H1 (cell line): ENCODE measurements around the gene SRRT. TPM values are rescaled to one million over a fixed set of nuclear protein-coding genes. Genes with fewer than 3 reads are reported as not detected.
A peak's percentile ranks its signal among the peaks of the same experiment; 100 is the strongest.

Experiments used
- CTCF ChIA-PET: fragments of 300-600 bp; sonication (Branson Sonifier 250); formaldehyde crosslinking; loops from one replicate; lab custom pipeline; 2021; ENCODE audit not compliant: partially characterized antibody; lab: Charles Lee
- POLR2A ChIA-PET: fragments of 300-600 bp; sonication (Branson Sonifier 250); formaldehyde crosslinking; loops from one replicate; lab custom pipeline; 2021; ENCODE audit warnings: inconsistent platforms; ENCODE audit not compliant: partially characterized antibody; lab: Charles Lee
- DNase-seq, 2 experiments: peaks; one replicate each; pipeline versions ENCODE4 v3.0.0 to v3.0.0-alpha.2; 2010 to 2022; ENCODE audit warnings: low spot score in 2 of 2, low read depth in 1 of 2, mixed read lengths in 1 of 2
- FAIRE-seq: peaks from 2 replicates; lab custom pipeline; 2011; peaks lifted over from hg19 to GRCh38; lab: Jason Lieb, UNC
- H2AFZ ChIP-seq: 2 replicates; pipeline ENCODE4 v1.8.1; 2012; ENCODE audit warnings: low read length, inconsistent platforms
- H2AK5ac ChIP-seq: 2 replicates; pipeline ENCODE4 v1.6.1; 2013; ENCODE audit warnings: low read depth, low read length
- H2BK120ac ChIP-seq: replicated peaks from 2 replicates; pipeline ENCODE3; 2013; ENCODE audit warnings: low read depth, low read length, inconsistent platforms
- H2BK12ac ChIP-seq: 2 replicates; pipeline ENCODE4 v1.6.1; 2013; ENCODE audit warnings: low read depth, low read length
- H2BK15ac ChIP-seq: 2 replicates; pipeline ENCODE4 v1.6.1; 2013; ENCODE audit warnings: low read length
- H2BK20ac ChIP-seq: 2 replicates; pipeline ENCODE4 v1.6.1; 2013; ENCODE audit warnings: low read length
- H2BK5ac ChIP-seq: 2 replicates; pipeline ENCODE4 v1.6.1; 2013; ENCODE audit warnings: low read depth, low read length
- H3K14ac ChIP-seq: 2 replicates; pipeline ENCODE4 v1.6.1; 2013; ENCODE audit warnings: inconsistent platforms; ENCODE audit not compliant: insufficient read length
- H3K18ac ChIP-seq: 2 replicates; pipeline ENCODE4 v1.6.1; 2013; ENCODE audit warnings: low read length; ENCODE audit errors: extremely low read depth
- H3K23ac ChIP-seq: 2 replicates; pipeline ENCODE4 v1.6.1; 2013; ENCODE audit warnings: inconsistent platforms; ENCODE audit not compliant: insufficient read length
- H3K23me2 ChIP-seq: 2 replicates; pipeline ENCODE4 v1.6.1; 2013; ENCODE audit warnings: low read depth, low read length
- H3K27ac ChIP-seq: 2 replicates; pipeline ENCODE4 v1.6.1; 2011; ENCODE audit warnings: low read depth, low read length, inconsistent platforms
- H3K27me3 ChIP-seq, 4 experiments: replicated peaks in 1 of 4; 1 replicate in 1 of 4; 2 replicates in 3 of 4; pipeline versions ENCODE4 v1.6.1 to v1.8.1; 2011 to 2013; ENCODE audit warnings: low read length in 3 of 4, mild to moderate bottlenecking in 3 of 4, inconsistent platforms in 2 of 4, mixed read lengths in 2 of 4, moderate library complexity in 1 of 4; ENCODE audit not compliant: control insufficient read depth in 3 of 4, insufficient read depth in 3 of 4; ENCODE audit errors: extremely low read depth in 1 of 4
- H3K36me3 ChIP-seq, 4 experiments: 2 replicates each; pipeline versions ENCODE4 v1.6.1 to v1.8.1; 2011 to 2013; ENCODE audit warnings: mild to moderate bottlenecking in 4 of 4, low read length in 3 of 4, moderate library complexity in 2 of 4, control low read depth in 1 of 4, inconsistent platforms in 1 of 4; ENCODE audit not compliant: insufficient read depth in 4 of 4, control insufficient read depth in 2 of 4
- H3K4ac ChIP-seq: replicated peaks from 2 replicates; pipeline ENCODE3; 2013; ENCODE audit warnings: low read length, low read depth, mixed read lengths, inconsistent platforms; ENCODE audit not compliant: insufficient read length
- H3K4me1 ChIP-seq, 4 experiments: replicated peaks in 1 of 4; 1 replicate in 1 of 4; 2 replicates in 3 of 4; pipeline versions ENCODE4 v1.6.1 to v1.8.1; 2011 to 2013; ENCODE audit warnings: low read length in 3 of 4, inconsistent platforms in 2 of 4, mixed read lengths in 1 of 4; ENCODE audit not compliant: insufficient read depth in 4 of 4, control insufficient read depth in 3 of 4
- H3K4me2 ChIP-seq, 2 experiments: 2 replicates each; pipeline versions ENCODE4 v1.6.1 to v1.8.1; 2011 to 2013; ENCODE audit warnings: low read depth in 2 of 2, low read length in 2 of 2, control low read depth in 1 of 2, inconsistent platforms in 1 of 2, mild to moderate bottlenecking in 1 of 2; ENCODE audit not compliant: insufficient read depth in 1 of 2
- H3K4me3 ChIP-seq, 4 experiments: fragments of 200-600, 300-600 bp in 1 of 4; sonication (generic), shearing (Covaris generic), sonication (Bioruptor Twin) in 1 of 4; 2 replicates each; pipeline versions ENCODE4 v1.5.1 to v1.8.1; 2011 to 2016; ENCODE audit warnings: low read length in 4 of 4, low read depth in 3 of 4, control low read depth in 2 of 4, inconsistent platforms in 2 of 4, mild to moderate bottlenecking in 2 of 4, mixed read lengths in 1 of 4, moderate library complexity in 1 of 4; ENCODE audit not compliant: insufficient read depth in 2 of 4; ENCODE audit errors: extremely low read depth in 1 of 4
- H3K56ac ChIP-seq: replicated peaks from 2 replicates; pipeline ENCODE3; 2013; ENCODE audit warnings: low read depth, mild to moderate bottlenecking, mixed read lengths, low read length, inconsistent platforms; ENCODE audit not compliant: insufficient read length
- H3K79me1 ChIP-seq: 2 replicates; pipeline ENCODE4 v1.6.1; 2013; ENCODE audit warnings: low read depth, low read length, control low read depth
- H3K79me2 ChIP-seq, 2 experiments: 2 replicates each; pipeline versions ENCODE4 v1.6.1 to v1.8.1; 2012 to 2013; ENCODE audit warnings: low read length in 2 of 2, mild to moderate bottlenecking in 2 of 2, inconsistent platforms in 1 of 2; ENCODE audit not compliant: insufficient read depth in 2 of 2, control insufficient read depth in 1 of 2
- H3K9ac ChIP-seq, 4 experiments: replicated peaks in 1 of 4; 1 replicate in 1 of 4; 2 replicates in 3 of 4; pipeline versions ENCODE4 v1.6.1 to v1.8.1; 2011 to 2013; ENCODE audit warnings: low read depth in 3 of 4, low read length in 3 of 4, control low read depth in 2 of 4, mild to moderate bottlenecking in 2 of 4, moderate library complexity in 2 of 4, inconsistent platforms in 1 of 4; ENCODE audit errors: extremely low read depth in 1 of 4
- H3K9me3 ChIP-seq, 2 experiments: 2 replicates each; pipeline versions ENCODE4 v1.6.1 to v1.8.1; 2012 to 2013; ENCODE audit warnings: mild to moderate bottlenecking in 2 of 2, moderate library complexity in 2 of 2, control low read depth in 1 of 2, inconsistent platforms in 1 of 2, low read depth in 1 of 2, low read length in 1 of 2, mixed read lengths in 1 of 2; ENCODE audit not compliant: insufficient read depth in 2 of 2
- H4K20me1 ChIP-seq, 2 experiments: replicated peaks in 1 of 2; 2 replicates each; pipeline versions ENCODE3 to v1.8.1; 2011 to 2013; ENCODE audit warnings: inconsistent platforms in 2 of 2, low read length in 2 of 2, mild to moderate bottlenecking in 1 of 2; ENCODE audit not compliant: insufficient read depth in 2 of 2, control insufficient read depth in 1 of 2
- H4K5ac ChIP-seq: 2 replicates; pipeline ENCODE4 v1.6.1; 2013; ENCODE audit warnings: low read length, low read depth, mixed read lengths, inconsistent platforms; ENCODE audit not compliant: insufficient read length
- H4K8ac ChIP-seq: 2 replicates; pipeline ENCODE4 v1.8.0; 2013; ENCODE audit warnings: mild to moderate bottlenecking, moderate library complexity, low read length, inconsistent platforms; ENCODE audit not compliant: insufficient read depth; ENCODE audit errors: extremely low read depth
- H4K91ac ChIP-seq: replicated peaks from 2 replicates; pipeline ENCODE3; 2013; ENCODE audit warnings: low read length, mixed read lengths, inconsistent platforms; ENCODE audit not compliant: insufficient read length
- ASH2L ChIP-seq: fragments of 200-600, 300-600 bp; sonication (generic); IDR thresholded peaks from one replicate; pipeline ENCODE4 v1.7.1; 2017; ENCODE audit warnings: low read length
- BCL11A ChIP-seq, 2 experiments: IDR thresholded peaks; one replicate each; pipeline ENCODE4 v1.6.1; 2011; ENCODE audit warnings: low read depth in 2 of 2, low read length in 2 of 2, mild to moderate bottlenecking in 2 of 2
- BRCA1 ChIP-seq: IDR thresholded peaks from 2 replicates; pipeline ENCODE4 v1.6.1; 2012; ENCODE audit warnings: low read depth, low read length, improper control_type of control experiment
- CBX5 ChIP-seq: fragments of 300-800, 300-1000 bp; sonication (generic); IDR thresholded peaks from 2 replicates; pipeline ENCODE4 v1.7.1; 2016; ENCODE audit warnings: antibody characterized with exemption, low read length, low read depth
- EP300 ChIP-seq, 2 experiments: IDR thresholded peaks; 1 replicate in 1 of 2; 2 replicates in 1 of 2; pipeline ENCODE4 v1.6.1; 2011 to 2012; ENCODE audit warnings: low read depth in 2 of 2, low read length in 2 of 2, mild to moderate bottlenecking in 2 of 2, borderline replicate concordance in 1 of 2, inconsistent platforms in 1 of 2, moderate library complexity in 1 of 2
- FOSL1 ChIP-seq: IDR thresholded peaks from 2 replicates; pipeline ENCODE4 v1.6.1; 2011; ENCODE audit warnings: mild to moderate bottlenecking, low read depth, low read length, moderate library complexity; ENCODE audit not compliant: insufficient read depth
- KDM4A ChIP-seq: IDR thresholded peaks from one replicate; pipeline ENCODE4 v1.7.1; 2012; ENCODE audit warnings: low read depth, mild to moderate bottlenecking, moderate library complexity, low read length, inconsistent platforms; ENCODE audit not compliant: severe bottlenecking
- POLR2AphosphoS5 ChIP-seq: IDR thresholded peaks from 2 replicates; pipeline ENCODE4 v1.6.1; 2011; ENCODE audit warnings: low read depth, low read length
- POU5F1 ChIP-seq: IDR thresholded peaks from 2 replicates; pipeline ENCODE4 v1.6.1; 2011; ENCODE audit warnings: low read depth, mild to moderate bottlenecking, low read length, moderate library complexity
- RBBP5 ChIP-seq: IDR thresholded peaks from 2 replicates; pipeline ENCODE4 v1.7.1; 2012; ENCODE audit warnings: low read depth, mild to moderate bottlenecking, inconsistent platforms, low read length, moderate library complexity, borderline replicate concordance
- RXRA ChIP-seq: IDR thresholded peaks from 2 replicates; pipeline ENCODE4 v1.6.1; 2011; ENCODE audit warnings: low read depth, mild to moderate bottlenecking, low read length, moderate library complexity; ENCODE audit not compliant: insufficient read depth
- TCF12 ChIP-seq: IDR thresholded peaks from 2 replicates; pipeline ENCODE4 v1.6.1; 2011; ENCODE audit warnings: low read depth, mild to moderate bottlenecking, low read length
- YY1 ChIP-seq: IDR thresholded peaks from 2 replicates; pipeline ENCODE4 v1.6.1; 2011; ENCODE audit warnings: low read depth, mild to moderate bottlenecking, low read length
- WGBS, 2 experiments: shearing (Covaris generic) in 1 of 2; methylation state at CpG; one replicate each; pipeline versions ENCODE4 v1.1.6 to v1.1.7; 2013 to 2015; ENCODE audit warnings: low lambda C conversion rate in 2 of 2, mixed read lengths in 2 of 2, inconsistent platforms in 1 of 2, low coverage in 1 of 2, missing lambda C conversion rate in 1 of 2; ENCODE audit not compliant: insufficient replicate concordance in 2 of 2, insufficient coverage in 1 of 2, insufficient read length in 1 of 2; ENCODE audit errors: extremely low coverage in 1 of 2, missing lambda C conversion rate in 1 of 2; 5-methylcytosine and 5-hydroxymethylcytosine counted together
- polyA plus RNA-seq, 7 experiments: library from polyadenylated mRNA; depleted of rRNA in 3 of 7; stranded (reverse) in 5 of 7; unstranded in 2 of 7; fragments of >200 nt in 5 of 7; fragments of 200-250 nt in 2 of 7; gene quantifications; 1 replicate in 5 of 7; 2 replicates in 1 of 7; 4 replicates in 1 of 7; pipeline versions ENCODE4 v1.2.1 to v1.2.3, GENCODE V29; 2011 to 2013; ENCODE audit warnings: missing spikeins in 2 of 7, mixed read lengths in 2 of 7
- total RNA-seq: library from RNA; stranded (reverse); fragmentation: NEBNext Ultra II Directional; extraction: Animal tissue kit (Norgen Biotek cat#: 25700); gene quantifications from 2 replicates; pipeline ENCODE4 v1.2.1, GENCODE V29; 2021
- TF ChIP-seq, protein P1 (sequence below): IDR thresholded peaks from 2 replicates; pipeline ENCODE4 v1.6.1; 2012; ENCODE audit warnings: inconsistent platforms

SRRT gene
- total and polyA plus RNA-seq, 2 of the 8 experiments (the other 6 are each of a cell fraction or from before 2014, with no cell fraction given): 66.7 to 237 TPM

DNA sequence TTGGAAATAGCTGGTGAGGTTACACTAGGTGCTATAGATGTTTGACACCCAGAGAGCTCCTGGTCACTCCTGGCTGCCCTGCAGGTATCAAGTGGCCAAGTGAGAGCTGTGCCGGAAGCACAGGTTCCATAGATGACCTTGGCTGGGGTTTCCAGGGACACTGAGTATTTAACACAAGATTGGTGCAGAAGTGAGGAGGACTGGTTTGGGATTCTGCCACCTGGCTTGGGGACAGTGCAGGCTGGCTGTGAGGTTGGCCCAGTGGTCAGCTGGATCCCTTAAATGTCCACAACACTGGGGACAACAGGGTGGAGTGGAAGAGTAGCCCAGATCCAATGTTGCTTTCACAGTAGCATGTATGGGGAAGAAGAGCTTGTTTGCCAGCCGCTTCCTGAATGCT, 26.1 kb downstream of the SRRT start:
- no peak overlapping the region; the same call in 1 of the 2 replicates for H3K18ac ChIP-seq
- peaks cover 8 to 14% (median 11%) of the 10 kb centered on the region in 4 experiments for H3K27me3 ChIP-seq
- no peak for DNase-seq
- ChIA-PET POLR2A (interaction anchor here (0.6 to 1.6 kb wide), 3 partner anchors 26 to 116 kb away, joined by 3 to 5 read pairs (median 3); partner anchors contain the start of gene SRRT), CTCF (interaction anchor here (0.7 to 3.0 kb wide), 4 partner anchors 46 to 176 kb away, joined by 3 to 6 read pairs (median 4); no protein-coding TSS in a partner anchor)
- no peaks in the 10 kb centered on the region for H3K79me2 ChIP-seq
- no peak overlapping the region for H3K23ac ChIP-seq
- no peak overlapping the region for H3K9ac ChIP-seq
- no peak for TF ChIP-seq BRCA1
- no peak for TF ChIP-seq KDM4A
- TF ChIP-seq BCL11A (IDR thresholded peaks at IDR 0.05; ENCODE audit: low read depth in 2 of 2, low read length in 2 of 2): no peak
- no peak for TF ChIP-seq ASH2L
- no peak for TF ChIP-seq FOSL1
- no peak for TF ChIP-seq POLR2AphosphoS5
- no peak for TF ChIP-seq RXRA
- no peak for TF ChIP-seq POU5F1
- no peak for TF ChIP-seq TCF12
- TF ChIP-seq, protein P1, sequence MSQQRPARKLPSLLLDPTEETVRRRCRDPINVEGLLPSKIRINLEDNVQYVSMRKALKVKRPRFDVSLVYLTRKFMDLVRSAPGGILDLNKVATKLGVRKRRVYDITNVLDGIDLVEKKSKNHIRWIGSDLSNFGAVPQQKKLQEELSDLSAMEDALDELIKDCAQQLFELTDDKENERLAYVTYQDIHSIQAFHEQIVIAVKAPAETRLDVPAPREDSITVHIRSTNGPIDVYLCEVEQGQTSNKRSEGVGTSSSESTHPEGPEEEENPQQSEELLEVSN: no peak
- TF ChIP-seq RBBP5: no peak
- no peak for TF ChIP-seq CBX5
- TF ChIP-seq EP300 (IDR thresholded peaks at IDR 0.05; ENCODE audit: borderline replicate concordance in 1 of 2, low read depth in 2 of 2, low read length in 2 of 2): no peak
- TF ChIP-seq YY1: no peak
- H2AK5ac ChIP-seq: peak overlapping the region; percentile 39; the same call in 1 of the 2 replicates
- no peak for FAIRE-seq
- H2BK5ac ChIP-seq: no peak overlapping the region
- H2BK120ac ChIP-seq: no peak overlapping the region
- H3K4ac ChIP-seq: no peak overlapping the region
- no peaks in the 10 kb centered on the region for H3K79me1 ChIP-seq
- no peak overlapping the region for H3K56ac ChIP-seq
- no peak overlapping the region for H4K8ac ChIP-seq
- no peak overlapping the region for H3K27ac ChIP-seq
- no peak overlapping the region for H2AFZ ChIP-seq
- peaks cover 0 to 5% of the 10 kb centered on the region in 2 experiments for H4K20me1 ChIP-seq
- peaks cover 0 to 5% (median 3%) of the 10 kb centered on the region in 4 experiments; a peak in 6 of 7 replicates for H3K4me1 ChIP-seq
- H3K4me2 ChIP-seq: no peak overlapping the region
- no peaks in the 10 kb centered on the region for H3K9me3 ChIP-seq
- no peak overlapping the region for H2BK20ac ChIP-seq
- no peaks in the 10 kb centered on the region for H3K36me3 ChIP-seq
- no peak overlapping the region for H4K5ac ChIP-seq
- H3K14ac ChIP-seq: no peak overlapping the region
- peaks cover 5% of the 10 kb centered on the region; the same call in 1 of the 2 replicates for H3K23me2 ChIP-seq
- WGBS, 2 experiments: 92% methylated on average over 2 of the region's 2 CpGs; no CpG with 5 or more reads in 1 of the 2 experiments
- no peak overlapping the region for H2BK12ac ChIP-seq
- H4K91ac ChIP-seq: no peak overlapping the region
- H2BK15ac ChIP-seq: no peak overlapping the region
- H3K4me3 ChIP-seq: no peak overlapping the region
